OCI-LY3 (cell line): ENCODE data around the gene TREM2.
A peak's percentile ranks its signal among the peaks of the same experiment; 100 is the strongest.

Source experiments
- EZH2phosphoT487 ChIP-seq: fragments of 200-600 bp; shearing (Covaris generic); IDR thresholded peaks from 2 replicates; pipeline ENCODE4 v1.6.1; 2018; ENCODE audit warnings: antibody characterized with exemption, mixed run types, low read depth
- TF ChIP-seq, protein P1 (sequence below): fragments of 200-600, 300-600 bp; sonication (generic); IDR thresholded peaks from 2 replicates; pipeline ENCODE4 v1.5.1; 2014; ENCODE audit warnings: antibody characterized with exemption, low read length, low read depth

DNA sequence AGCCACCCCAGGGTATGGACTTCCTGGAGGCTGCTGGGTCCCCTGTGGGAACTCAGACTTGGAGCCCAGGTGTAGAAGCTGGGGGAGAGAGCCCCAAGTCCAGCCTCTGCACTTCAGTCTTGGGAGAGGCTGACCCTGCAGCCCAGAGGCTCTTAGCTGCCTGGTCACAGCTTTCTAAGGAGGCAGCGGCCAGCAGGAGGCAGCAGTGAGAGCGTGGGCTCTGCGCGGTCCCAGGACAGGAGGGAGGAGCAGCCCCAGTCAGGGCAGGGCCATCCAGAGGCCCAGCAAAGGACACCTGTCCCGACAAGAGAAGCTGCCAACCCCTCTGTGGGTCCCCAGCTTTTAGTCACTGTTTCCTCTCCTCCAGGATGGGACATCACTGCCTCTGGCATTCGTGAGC lies 28.7 kb upstream of the TREM2 start:
- TF ChIP-seq, protein P1, sequence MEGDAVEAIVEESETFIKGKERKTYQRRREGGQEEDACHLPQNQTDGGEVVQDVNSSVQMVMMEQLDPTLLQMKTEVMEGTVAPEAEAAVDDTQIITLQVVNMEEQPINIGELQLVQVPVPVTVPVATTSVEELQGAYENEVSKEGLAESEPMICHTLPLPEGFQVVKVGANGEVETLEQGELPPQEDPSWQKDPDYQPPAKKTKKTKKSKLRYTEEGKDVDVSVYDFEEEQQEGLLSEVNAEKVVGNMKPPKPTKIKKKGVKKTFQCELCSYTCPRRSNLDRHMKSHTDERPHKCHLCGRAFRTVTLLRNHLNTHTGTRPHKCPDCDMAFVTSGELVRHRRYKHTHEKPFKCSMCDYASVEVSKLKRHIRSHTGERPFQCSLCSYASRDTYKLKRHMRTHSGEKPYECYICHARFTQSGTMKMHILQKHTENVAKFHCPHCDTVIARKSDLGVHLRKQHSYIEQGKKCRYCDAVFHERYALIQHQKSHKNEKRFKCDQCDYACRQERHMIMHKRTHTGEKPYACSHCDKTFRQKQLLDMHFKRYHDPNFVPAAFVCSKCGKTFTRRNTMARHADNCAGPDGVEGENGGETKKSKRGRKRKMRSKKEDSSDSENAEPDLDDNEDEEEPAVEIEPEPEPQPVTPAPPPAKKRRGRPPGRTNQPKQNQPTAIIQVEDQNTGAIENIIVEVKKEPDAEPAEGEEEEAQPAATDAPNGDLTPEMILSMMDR: peak; percentile 49
- no peak for TF ChIP-seq EZH2phosphoT487
